ACC112 (cell line): ENCODE data around the gene RNF213.

Source experiments
- H2AFZ ChIP-seq: fragments of 200-600 bp; sonication (generic); one replicate; pipeline ENCODE4 v1.6.0; 2017; ENCODE audit warnings: antibody characterized with exemption, low read length; ENCODE audit not compliant: unreplicated experiment
- H3K27ac ChIP-seq: fragments of 200-600 bp; sonication (generic); 2 replicates; pipeline ENCODE4 v1.5.1; 2014; ENCODE audit warnings: low read depth, mild to moderate bottlenecking, antibody characterized with exemption, low read length, moderate library complexity
- H3K27me3 ChIP-seq: fragments of 200-600 bp; sonication (generic); 2 replicates; pipeline ENCODE4 v1.6.1; 2014; ENCODE audit warnings: mild to moderate bottlenecking, antibody characterized with exemption, low read length, moderate library complexity, mixed read lengths; ENCODE audit not compliant: insufficient read depth
- H3K36me3 ChIP-seq: fragments of 200-600 bp; sonication (generic); 2 replicates; pipeline ENCODE4 v1.6.1; 2016; ENCODE audit warnings: mild to moderate bottlenecking, antibody characterized with exemption, low read length, moderate library complexity, mixed read lengths; ENCODE audit not compliant: insufficient read depth
- H3K4me1 ChIP-seq: fragments of 200-600 bp; sonication (generic); one replicate; pipeline ENCODE4 v1.6.1; 2016; ENCODE audit warnings: low read length, mixed read lengths; ENCODE audit not compliant: insufficient read depth, unreplicated experiment, control insufficient read depth
- H3K4me3 ChIP-seq: fragments of 200-600 bp; sonication (generic); 2 replicates; pipeline ENCODE4 v1.5.1; 2014; ENCODE audit warnings: mild to moderate bottlenecking, low read depth, low read length
- H3K79me2 ChIP-seq: fragments of 200-600 bp; sonication (generic); one replicate; pipeline ENCODE4 v1.6.0; 2016; ENCODE audit warnings: low read length; ENCODE audit not compliant: control insufficient read depth, unreplicated experiment, insufficient read depth

Gene RNF213

DNA sequence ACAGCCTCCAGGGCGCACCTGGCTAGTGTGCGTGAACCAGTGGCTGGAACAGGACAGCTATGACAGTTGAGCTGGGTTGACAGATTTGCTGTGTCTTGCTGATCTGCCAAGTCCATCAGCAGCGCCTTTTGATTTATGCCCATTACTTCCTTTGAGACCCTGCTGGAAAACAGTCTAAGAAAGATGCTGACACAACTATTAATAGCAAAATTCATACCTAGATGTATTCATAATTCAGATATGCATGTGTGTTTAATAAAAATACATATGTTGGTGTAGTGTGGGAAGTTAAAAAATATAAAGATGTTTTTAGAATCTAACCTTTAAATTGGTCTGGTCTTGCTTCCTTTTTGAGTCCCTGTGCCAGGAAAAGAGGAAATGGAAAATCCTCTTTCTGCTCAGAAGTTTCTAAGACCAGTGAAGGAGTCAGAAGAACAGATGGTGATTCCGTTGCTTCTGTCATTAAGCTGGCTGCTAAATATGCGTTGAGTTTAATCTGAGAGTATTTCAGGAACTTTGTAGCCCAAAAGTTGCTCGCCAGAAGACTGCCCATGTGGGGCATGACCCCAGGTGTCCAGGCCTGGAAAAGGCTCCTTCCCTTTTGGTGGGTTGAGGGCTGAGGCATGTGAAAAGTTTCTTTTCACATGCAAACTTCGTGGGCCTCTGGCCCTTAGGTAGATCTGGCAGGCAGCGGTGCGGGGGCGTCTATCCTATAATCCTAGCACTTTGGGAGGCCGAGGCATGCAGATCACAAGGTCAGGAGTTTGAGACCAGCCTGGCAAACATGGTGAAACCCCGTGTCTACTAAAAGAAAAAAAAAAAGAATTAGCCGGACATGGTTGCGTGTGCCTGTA lies 114.3 kb downstream of the RNF213 start:
- Histone ChIP-seq H2AFZ (no peak overlapping the region), H3K4me1 (no peaks in the 10 kb centered on the region), H3K4me3 (no peak overlapping the region), H3K79me2 (no peaks in the 10 kb centered on the region), H3K36me3 (peaks cover 76% of the 10 kb centered on the region), H3K27me3 (no peaks in the 10 kb centered on the region), H3K27ac (no peak overlapping the region)

DNA sequence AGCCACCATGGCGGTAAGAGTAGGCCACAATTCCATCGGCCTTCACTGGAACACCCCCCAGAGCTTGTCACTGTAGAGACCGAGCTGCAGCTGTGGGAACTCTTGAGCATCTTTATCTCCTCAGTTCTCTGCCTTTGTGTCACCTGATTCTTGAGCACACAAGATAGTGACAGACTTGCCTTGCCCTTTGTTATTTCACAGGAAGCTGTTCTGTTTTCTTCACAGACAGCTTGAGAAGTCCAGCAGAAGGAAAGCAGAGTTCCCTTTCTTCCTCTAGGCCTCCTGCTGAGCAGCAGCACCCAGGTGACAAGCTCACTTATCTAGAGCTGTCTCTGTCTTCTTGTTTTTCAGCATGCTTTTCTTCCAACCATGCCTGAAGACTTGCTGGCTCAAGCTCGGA lies 115.9 kb downstream of the RNF213 start:
- no peak overlapping the region for H3K4me3 ChIP-seq
- H3K79me2 ChIP-seq = no peaks in the 10 kb centered on the region
- H3K4me1 ChIP-seq = no peaks in the 10 kb centered on the region
- peaks cover 65% of the 10 kb centered on the region for H3K36me3 ChIP-seq
- H3K27me3 ChIP-seq = no peaks in the 10 kb centered on the region
- no peak overlapping the region for H2AFZ ChIP-seq
- no peak overlapping the region for H3K27ac ChIP-seq

DNA sequence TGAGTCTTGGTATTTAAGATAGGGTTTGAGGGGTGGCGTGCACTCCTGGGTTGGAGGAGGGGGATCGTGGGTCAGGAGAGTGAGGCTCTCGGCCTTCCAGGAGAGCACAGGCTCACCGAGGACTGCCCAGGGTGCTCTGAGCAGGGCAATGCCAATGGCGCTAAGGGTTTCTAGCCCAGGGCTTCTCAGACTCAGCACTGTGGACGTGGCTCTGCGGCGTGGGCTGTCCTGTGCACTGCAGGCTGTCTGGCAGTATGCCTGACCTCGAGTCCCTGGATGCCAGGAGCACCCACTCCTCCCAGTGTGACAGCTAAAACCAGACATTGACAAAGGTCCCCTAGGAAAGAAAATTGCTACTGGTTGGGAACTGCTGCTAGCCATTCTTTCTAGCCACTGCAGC lies 117.1 kb downstream of the RNF213 start:
- Histone ChIP-seq H3K36me3 (peaks cover 65% of the 10 kb centered on the region), H3K4me3 (no peak overlapping the region), H3K27me3 (no peaks in the 10 kb centered on the region), H3K79me2 (no peaks in the 10 kb centered on the region), H3K4me1 (no peaks in the 10 kb centered on the region), H2AFZ (no peak overlapping the region), H3K27ac (no peak overlapping the region)

DNA sequence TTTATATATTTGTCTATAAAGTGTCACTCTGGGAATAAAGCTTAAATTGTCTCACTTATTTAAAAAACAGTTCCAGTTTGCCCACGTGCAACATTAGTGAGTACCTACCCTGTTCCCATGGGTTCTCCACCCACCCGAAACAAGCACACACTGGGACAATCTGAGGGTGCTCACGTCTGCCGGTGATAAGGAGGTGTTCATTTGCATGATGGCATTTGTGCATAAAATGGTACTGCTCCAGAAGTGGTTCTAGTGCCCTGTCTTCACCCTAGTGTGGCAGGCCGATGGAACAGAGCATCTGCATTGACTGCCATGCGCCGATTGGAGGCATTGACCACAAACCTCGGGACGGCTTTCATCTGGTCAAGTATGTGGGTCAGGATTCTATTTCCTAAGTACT lies 118.7 kb downstream of the RNF213 start:
- no peak overlapping the region for H2AFZ ChIP-seq
- no peaks in the 10 kb centered on the region for H3K4me1 ChIP-seq
- no peak overlapping the region for H3K4me3 ChIP-seq
- H3K36me3 ChIP-seq = peaks cover 61% of the 10 kb centered on the region
- H3K79me2 ChIP-seq = no peaks in the 10 kb centered on the region
- H3K27ac ChIP-seq = no peak overlapping the region
- H3K27me3 ChIP-seq = no peaks in the 10 kb centered on the region

DNA sequence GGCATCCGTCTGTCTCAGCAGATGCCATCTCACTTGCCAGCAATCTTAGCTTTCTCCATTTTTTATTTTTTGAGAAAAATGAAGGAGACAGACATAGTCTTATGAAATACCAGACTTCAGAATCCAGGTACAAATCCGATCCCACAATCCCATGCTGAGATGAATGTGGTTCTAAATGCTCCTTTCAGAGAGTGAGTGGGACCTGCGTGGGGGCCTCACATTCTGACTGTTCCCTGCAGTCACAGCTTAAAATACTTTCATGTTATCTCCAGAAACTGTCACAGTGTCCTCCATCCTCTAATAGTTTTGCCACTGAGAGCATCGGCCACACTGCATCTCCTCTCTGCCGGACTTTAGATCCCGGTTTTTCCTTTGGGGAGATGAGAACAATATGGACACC lies 119.4 kb downstream of the RNF213 start:
- Histone ChIP-seq H3K4me1 (no peaks in the 10 kb centered on the region), H3K27me3 (no peaks in the 10 kb centered on the region), H3K36me3 (peaks cover 59% of the 10 kb centered on the region), H3K4me3 (no peak overlapping the region), H3K79me2 (no peaks in the 10 kb centered on the region), H3K27ac (no peak overlapping the region), H2AFZ (no peak overlapping the region)

DNA sequence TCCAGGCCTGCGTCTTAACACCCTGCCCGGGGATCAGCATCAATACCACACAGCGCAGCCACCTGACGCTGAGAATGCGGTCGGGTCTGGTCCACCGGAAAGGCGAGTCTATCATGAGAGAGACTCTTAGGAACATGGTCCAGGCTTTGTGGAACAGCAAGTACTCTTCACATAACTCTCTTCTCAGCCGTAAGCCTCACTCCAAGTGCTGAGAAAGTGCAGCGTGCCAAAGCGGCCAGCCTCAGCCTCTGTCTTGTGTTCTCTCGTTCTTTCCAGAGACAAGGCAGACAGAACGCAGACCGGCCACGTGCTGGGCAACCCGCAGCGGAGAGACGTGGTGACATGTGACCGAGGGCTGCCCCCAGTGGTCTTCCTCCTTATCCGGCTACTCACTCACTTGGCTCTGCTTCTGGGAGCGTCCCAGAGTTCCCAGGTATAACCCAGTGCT lies 119.9 kb downstream of the RNF213 start:
- H3K79me2 ChIP-seq = no peaks in the 10 kb centered on the region
- no peak overlapping the region for H3K27ac ChIP-seq
- H3K36me3 ChIP-seq = peaks cover 63% of the 10 kb centered on the region
- no peaks in the 10 kb centered on the region for H3K4me1 ChIP-seq
- no peaks in the 10 kb centered on the region for H3K27me3 ChIP-seq
- no peak overlapping the region for H3K4me3 ChIP-seq
- H2AFZ ChIP-seq = no peak overlapping the region

DNA sequence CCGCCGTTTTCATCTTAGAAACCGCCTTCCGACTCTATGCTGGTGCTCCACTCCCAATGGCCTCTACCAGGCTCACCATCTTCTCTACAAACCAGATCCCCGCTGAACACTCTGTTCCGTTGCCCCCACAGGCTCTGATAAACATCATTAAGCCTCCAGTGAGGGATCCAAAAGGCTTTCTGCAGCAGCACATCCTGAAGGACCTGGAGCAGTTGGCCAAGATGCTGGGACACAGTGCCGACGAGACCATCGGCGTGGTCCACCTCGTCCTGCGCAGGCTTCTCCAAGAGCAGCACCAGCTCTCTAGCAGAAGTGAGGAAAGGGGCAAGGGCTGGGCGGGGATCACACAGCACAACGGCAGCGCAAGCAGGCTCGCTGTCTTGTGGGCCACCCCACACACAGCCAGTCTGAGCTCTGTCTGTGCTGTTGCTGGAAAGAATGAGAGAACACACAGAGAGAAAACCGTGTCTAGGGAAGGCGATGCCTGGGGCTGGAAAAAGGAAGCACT lies 120.8 kb downstream of the RNF213 start:
- no peaks in the 10 kb centered on the region for H3K4me1 ChIP-seq
- H2AFZ ChIP-seq = no peak overlapping the region
- no peak overlapping the region for H3K4me3 ChIP-seq
- H3K27ac ChIP-seq = no peak overlapping the region
- no peaks in the 10 kb centered on the region for H3K79me2 ChIP-seq
- peaks cover 56% of the 10 kb centered on the region for H3K36me3 ChIP-seq
- H3K27me3 ChIP-seq = no peaks in the 10 kb centered on the region

DNA sequence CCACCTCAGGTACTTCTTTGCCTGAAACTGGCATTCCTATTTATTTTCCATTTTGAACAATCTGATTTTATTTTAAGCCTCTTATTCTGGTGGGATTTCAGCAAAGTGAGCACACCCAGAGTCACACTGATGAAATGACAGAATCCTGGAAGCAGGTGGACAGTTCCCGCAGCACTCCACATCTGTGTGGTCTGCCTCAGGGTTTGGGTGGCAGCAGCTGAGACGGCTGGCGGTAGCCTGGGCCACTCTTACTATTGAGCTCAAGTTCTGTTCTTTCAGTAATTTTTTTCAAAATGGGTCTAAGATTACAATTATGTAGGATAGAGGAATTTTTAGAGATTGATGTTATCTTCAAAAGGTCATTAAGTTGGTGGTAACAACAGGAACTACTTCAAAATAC lies 121.8 kb downstream of the RNF213 start:
- H3K27me3 ChIP-seq = no peaks in the 10 kb centered on the region
- no peak overlapping the region for H3K27ac ChIP-seq
- no peaks in the 10 kb centered on the region for H3K4me1 ChIP-seq
- no peaks in the 10 kb centered on the region for H3K79me2 ChIP-seq
- peaks cover 53% of the 10 kb centered on the region for H3K36me3 ChIP-seq
- H3K4me3 ChIP-seq = no peak overlapping the region
- no peak overlapping the region for H2AFZ ChIP-seq

DNA sequence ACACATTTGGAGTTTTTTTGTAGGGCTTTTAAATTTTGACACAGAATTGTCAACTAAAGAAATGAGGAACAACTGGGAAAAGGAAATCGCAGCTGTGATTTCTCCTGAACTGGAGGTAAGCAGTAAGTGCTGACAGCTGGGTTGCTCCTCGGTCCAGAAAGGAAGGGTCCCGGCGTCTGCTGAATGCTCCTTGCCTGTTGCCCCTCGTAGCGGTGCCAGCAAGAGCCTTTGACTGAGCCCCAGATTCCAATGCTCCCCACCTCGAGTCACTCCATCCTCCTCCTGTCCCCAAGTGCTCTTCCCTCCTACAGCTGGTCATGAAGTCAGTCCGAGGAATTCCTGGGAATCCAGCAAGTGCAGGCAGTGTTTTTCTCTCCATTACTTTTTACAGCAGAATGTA lies 122.3 kb downstream of the RNF213 start:
- H3K27ac ChIP-seq = no peak overlapping the region
- H3K4me1 ChIP-seq = no peaks in the 10 kb centered on the region
- H3K79me2 ChIP-seq = no peaks in the 10 kb centered on the region
- no peaks in the 10 kb centered on the region for H3K27me3 ChIP-seq
- no peak overlapping the region for H3K4me3 ChIP-seq
- H2AFZ ChIP-seq = no peak overlapping the region
- peaks cover 48% of the 10 kb centered on the region for H3K36me3 ChIP-seq

DNA sequence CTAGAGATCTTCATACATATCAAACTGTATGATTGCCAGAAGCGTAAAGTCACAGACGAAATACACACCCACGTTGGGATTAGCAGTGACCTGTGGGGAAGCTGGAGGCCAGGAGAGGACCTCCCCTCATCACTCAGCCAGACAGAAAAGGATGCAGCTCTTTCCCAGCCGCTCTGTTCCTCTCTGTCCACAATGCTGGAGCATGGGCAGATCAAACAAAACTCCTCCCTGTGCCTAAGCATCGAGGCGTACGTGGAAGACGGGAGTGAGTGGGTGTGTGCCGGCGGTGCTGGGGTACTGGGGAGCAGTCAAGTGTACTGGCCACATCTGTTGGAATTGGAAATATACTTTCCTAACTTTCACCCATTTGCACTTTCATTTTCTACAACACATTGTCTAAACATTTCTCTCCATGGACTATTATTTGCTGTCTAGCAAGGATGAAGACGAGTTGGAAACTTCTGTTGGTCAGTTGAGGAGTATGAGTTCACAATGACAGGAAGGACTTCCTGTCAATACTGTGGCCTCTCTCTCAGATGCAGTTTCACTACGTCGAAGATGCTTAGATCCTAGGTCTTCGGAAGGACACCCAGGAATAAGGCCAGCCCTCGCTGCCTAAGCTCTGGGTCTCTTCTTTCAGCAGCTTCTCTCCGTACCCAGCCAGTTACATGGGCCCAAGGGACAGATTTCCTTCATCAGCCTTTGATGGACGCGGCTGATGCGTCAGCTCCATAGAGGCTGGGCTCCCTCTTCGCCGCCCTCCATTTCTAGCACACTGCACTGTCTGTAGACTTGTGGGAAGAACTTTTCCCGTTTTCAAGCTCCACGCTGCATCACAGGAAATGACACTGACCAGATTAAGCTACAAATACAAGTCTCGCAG lies 123.7 kb downstream of the RNF213 start:
- H3K79me2 ChIP-seq = no peaks in the 10 kb centered on the region
- H3K4me1 ChIP-seq = no peaks in the 10 kb centered on the region
- H3K27me3 ChIP-seq = no peaks in the 10 kb centered on the region
- peaks cover 46% of the 10 kb centered on the region for H3K36me3 ChIP-seq
- no peak overlapping the region for H3K4me3 ChIP-seq
- no peak overlapping the region for H2AFZ ChIP-seq
- no peak overlapping the region for H3K27ac ChIP-seq
